Measurements from ENCODE around the gene CKAP5. TPM values are rescaled to one million over a fixed set of nuclear protein-coding genes. Genes with fewer than 3 reads are reported as not detected.

CKAP5 gene
- total and polyA plus RNA-seq, 4 donors, result 96.2 to 187 (median 128) TPM

DNA sequence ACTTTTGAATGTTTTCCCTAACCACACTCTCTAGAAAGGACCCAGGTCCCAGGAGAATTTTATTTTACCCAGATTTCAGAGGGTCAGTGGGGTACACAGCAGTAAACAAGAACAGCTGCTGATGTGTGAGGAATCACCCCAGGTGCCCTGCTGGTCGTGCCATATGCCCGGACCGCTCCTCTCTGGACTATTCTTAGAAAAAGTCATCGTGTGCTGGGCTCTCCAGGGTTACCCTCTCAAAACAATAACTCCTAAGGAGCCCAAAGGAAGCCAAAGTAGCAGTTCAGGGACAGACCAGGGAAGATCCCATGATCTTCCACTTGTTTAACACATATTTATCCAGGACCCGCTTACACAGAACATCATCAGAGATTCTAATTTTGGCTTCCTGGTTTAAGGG lies 42.6 kb upstream of the CKAP5 start:
- no peak for DNase-seq (ENCODE audit: low read depth in 4 of 6, low spot score in 6 of 6)
- no peaks in the 10 kb centered on the region for H3K27me3 ChIP-seq (ENCODE audit: control insufficient read depth, insufficient read depth, low read length)
- no peak overlapping the region for H3K27ac ChIP-seq (ENCODE audit: low read depth, low read length)
- 98% methylated on average over 5 of the region's 5 CpGs for WGBS (ENCODE audit: insufficient coverage)
- H3K36me3 ChIP-seq (ENCODE audit: control insufficient read depth, insufficient read depth, low read length), result peaks cover 61% of the 10 kb centered on the region
- H3K9me3 ChIP-seq (ENCODE audit: control insufficient read depth, insufficient read depth, low read length), result no peaks in the 10 kb centered on the region
- H3K4me1 ChIP-seq (ENCODE audit: control insufficient read depth, insufficient read depth, low read length), result peaks cover 5% of the 10 kb centered on the region
- no peak overlapping the region for H3K4me3 ChIP-seq (ENCODE audit: low read depth, low read length)

DNA sequence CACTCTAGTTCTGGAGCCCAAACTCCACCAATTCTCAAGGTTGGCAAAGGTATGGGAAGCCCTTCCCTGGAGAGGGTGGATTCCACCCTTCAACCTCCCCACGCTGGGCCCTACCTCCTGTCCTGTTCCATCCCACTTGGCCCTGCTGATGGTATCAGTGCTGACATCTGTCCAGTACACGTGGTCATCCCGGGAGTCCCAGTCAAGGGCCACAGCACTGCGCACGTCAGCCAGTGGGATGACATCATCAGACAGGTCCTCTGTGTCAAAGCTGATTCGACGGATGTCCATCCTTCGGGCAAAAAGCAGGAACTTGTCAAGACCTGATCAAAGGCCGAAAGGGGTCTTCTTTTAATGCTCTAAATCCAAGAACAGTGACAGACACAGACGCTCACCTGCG lies 40.1 kb upstream of the CKAP5 start:
- Histone ChIP-seq H3K4me1 (ENCODE audit: control insufficient read depth, insufficient read depth, low read length) (peaks cover 5% of the 10 kb centered on the region), H3K36me3 (ENCODE audit: control insufficient read depth, insufficient read depth, low read length) (peaks cover 62% of the 10 kb centered on the region), H3K27me3 (ENCODE audit: control insufficient read depth, insufficient read depth, low read length) (no peaks in the 10 kb centered on the region), H3K4me3 (ENCODE audit: low read depth, low read length) (no peak overlapping the region), H3K27ac (ENCODE audit: low read depth, low read length) (no peak overlapping the region), H3K9me3 (ENCODE audit: control insufficient read depth, insufficient read depth, low read length) (no peaks in the 10 kb centered on the region)
- WGBS (ENCODE audit: insufficient coverage), result 95% methylated on average over 11 of the region's 11 CpGs
- DNase-seq (ENCODE audit: low read depth in 4 of 6, low spot score in 6 of 6), result no peak

DNA sequence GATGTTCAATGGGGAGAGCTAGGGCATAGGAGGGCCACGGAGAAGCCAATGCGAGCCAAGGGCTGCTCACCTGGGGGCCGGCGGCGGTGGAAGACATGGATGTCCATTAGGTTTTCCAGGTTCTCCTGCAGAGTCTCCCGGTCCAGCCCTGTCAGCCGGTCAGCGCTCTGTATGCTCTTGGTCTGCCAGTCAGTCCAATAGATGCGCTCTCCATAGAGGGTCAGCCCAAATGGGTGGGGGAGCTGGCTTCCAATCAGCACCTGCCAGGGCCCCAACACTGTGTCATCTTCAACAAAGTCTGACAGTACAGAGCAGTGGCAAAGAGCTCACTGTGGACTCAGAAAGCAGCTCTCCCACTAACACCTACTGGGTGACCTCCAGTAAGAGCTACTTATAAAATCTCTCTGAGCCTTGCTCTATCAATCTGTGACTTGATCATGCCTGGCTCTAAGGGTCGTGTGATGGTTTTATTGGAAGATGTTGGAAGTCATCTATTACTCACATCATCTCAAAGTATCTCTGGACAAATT lies 33.0 kb upstream of the CKAP5 start:
- Histone ChIP-seq H3K4me3 (ENCODE audit: low read depth, low read length) (no peak overlapping the region), H3K36me3 (ENCODE audit: control insufficient read depth, insufficient read depth, low read length) (peaks cover 69% of the 10 kb centered on the region), H3K27ac (ENCODE audit: low read depth, low read length) (no peak overlapping the region), H3K27me3 (ENCODE audit: control insufficient read depth, insufficient read depth, low read length) (no peaks in the 10 kb centered on the region), H3K4me1 (ENCODE audit: control insufficient read depth, insufficient read depth, low read length) (no peaks in the 10 kb centered on the region), H3K9me3 (ENCODE audit: control insufficient read depth, insufficient read depth, low read length) (no peaks in the 10 kb centered on the region)
- no peak for DNase-seq (ENCODE audit: low read depth in 4 of 6, low spot score in 6 of 6)
- 93% methylated on average over 9 of the region's 10 CpGs for WGBS (ENCODE audit: insufficient coverage)

DNA sequence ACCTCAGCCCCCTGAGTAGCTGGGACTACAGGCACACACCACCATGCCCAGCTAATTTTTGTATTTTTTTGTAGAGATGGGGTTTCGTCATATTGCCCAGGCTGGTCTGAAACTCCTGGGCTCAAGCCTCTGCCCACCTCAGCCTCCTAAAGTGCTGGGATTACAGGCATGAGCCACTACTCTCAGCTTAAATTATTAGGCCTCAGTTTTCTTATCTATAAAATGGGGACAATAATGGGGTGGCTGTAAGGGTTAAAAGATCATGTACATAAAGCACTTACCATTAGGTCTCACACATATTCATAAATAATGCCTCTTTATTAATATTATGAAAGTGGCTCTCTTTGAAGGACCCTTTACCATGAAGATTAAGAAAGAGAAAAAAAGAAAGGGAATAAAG lies 31.5 kb upstream of the CKAP5 start:
- peaks cover 69% of the 10 kb centered on the region for H3K36me3 ChIP-seq (ENCODE audit: control insufficient read depth, insufficient read depth, low read length)
- H3K4me3 ChIP-seq (ENCODE audit: low read depth, low read length), result no peak overlapping the region
- no peaks in the 10 kb centered on the region for H3K27me3 ChIP-seq (ENCODE audit: control insufficient read depth, insufficient read depth, low read length)
- no peaks in the 10 kb centered on the region for H3K4me1 ChIP-seq (ENCODE audit: control insufficient read depth, insufficient read depth, low read length)
- H3K27ac ChIP-seq (ENCODE audit: low read depth, low read length), result no peak overlapping the region
- WGBS (ENCODE audit: insufficient coverage), result no CpG with 5 or more reads among the region's 1 CpG
- no peaks in the 10 kb centered on the region for H3K9me3 ChIP-seq (ENCODE audit: control insufficient read depth, insufficient read depth, low read length)
- DNase-seq (ENCODE audit: low read depth in 4 of 6, low spot score in 6 of 6), result no peak

DNA sequence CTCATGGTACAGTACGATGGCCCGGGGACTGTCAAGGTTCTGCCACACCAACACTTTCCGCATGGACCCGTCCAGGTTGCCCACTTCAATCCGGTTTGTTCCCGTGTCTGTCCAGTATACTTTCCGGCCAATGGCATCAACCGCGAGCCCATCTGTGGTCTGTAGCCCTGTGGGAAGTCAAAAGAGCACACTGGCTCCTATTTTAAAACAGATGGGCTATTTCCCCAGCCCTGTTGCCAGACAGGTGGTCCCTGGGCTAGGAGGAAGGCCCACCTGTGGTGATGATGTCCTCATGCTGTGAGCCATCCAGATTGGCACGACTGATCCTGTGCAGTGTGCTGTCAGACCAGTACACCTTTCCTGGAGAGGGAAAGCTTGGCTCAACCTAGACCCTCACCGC lies 30.4 kb upstream of the CKAP5 start:
- Histone ChIP-seq H3K36me3 (ENCODE audit: control insufficient read depth, insufficient read depth, low read length) (peaks cover 71% of the 10 kb centered on the region), H3K27ac (ENCODE audit: low read depth, low read length) (no peak overlapping the region)
- WGBS (ENCODE audit: insufficient coverage), result 94% methylated on average over 10 of the region's 11 CpGs

DNA sequence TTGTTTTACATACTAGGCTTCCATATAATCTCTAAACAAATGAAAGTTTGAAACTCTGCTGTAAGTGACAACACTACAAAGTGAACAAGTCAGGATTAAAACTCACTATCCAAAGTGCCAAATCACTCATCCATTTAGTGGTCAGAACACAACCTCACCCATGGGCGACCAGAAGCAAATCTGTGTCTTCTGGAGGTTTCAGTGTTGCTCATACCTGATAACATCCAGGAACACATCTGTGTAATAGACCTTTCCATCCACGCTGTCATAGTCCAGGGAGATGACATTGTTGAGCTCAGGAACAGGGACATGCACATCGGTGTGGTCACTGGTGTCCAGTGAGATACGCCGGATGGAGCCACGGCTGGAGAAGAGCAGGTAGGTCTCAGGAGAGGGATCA lies 28.5 kb upstream of the CKAP5 start:
- Histone ChIP-seq H3K27me3 (ENCODE audit: control insufficient read depth, insufficient read depth, low read length) (no peaks in the 10 kb centered on the region), H3K9me3 (ENCODE audit: control insufficient read depth, insufficient read depth, low read length) (no peaks in the 10 kb centered on the region), H3K36me3 (ENCODE audit: control insufficient read depth, insufficient read depth, low read length) (peaks cover 68% of the 10 kb centered on the region), H3K4me1 (ENCODE audit: control insufficient read depth, insufficient read depth, low read length) (no peaks in the 10 kb centered on the region), H3K4me3 (ENCODE audit: low read depth, low read length) (no peak overlapping the region), H3K27ac (ENCODE audit: low read depth, low read length) (no peak overlapping the region)
- 100% methylated on average over 6 of the region's 6 CpGs for WGBS (ENCODE audit: insufficient coverage)
- no peak for DNase-seq (ENCODE audit: low read depth in 4 of 6, low spot score in 6 of 6)

More for the DNA sequence above, 30.4 kb upstream of the CKAP5 start:
- Histone ChIP-seq H3K4me1 (ENCODE audit: control insufficient read depth, insufficient read depth, low read length) (no peaks in the 10 kb centered on the region), H3K9me3 (ENCODE audit: control insufficient read depth, insufficient read depth, low read length) (no peaks in the 10 kb centered on the region), H3K4me3 (ENCODE audit: low read depth, low read length) (no peak overlapping the region), H3K27me3 (ENCODE audit: control insufficient read depth, insufficient read depth, low read length) (no peaks in the 10 kb centered on the region)
- no peak for DNase-seq (ENCODE audit: low read depth in 4 of 6, low spot score in 6 of 6)

DNA sequence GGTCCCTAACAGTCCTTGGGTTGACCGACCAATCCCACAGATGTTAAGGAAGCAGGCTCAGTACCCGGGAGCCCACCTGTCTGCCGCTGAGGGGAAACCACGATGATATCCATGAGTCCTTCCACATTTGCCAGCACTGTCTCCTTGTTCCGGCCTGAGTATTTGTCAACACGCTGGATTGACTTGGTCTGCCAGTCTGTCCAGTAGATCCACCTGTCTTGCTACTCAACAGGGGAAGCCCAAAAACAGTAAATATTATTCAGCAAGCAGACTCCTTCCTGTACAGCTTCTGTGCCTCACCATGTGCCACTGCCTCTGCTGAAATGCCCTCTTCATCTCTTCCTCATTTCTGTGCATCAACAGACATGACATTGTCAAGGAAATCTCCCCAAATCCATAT lies 22.8 kb upstream of the CKAP5 start:
- H3K36me3 ChIP-seq (ENCODE audit: control insufficient read depth, insufficient read depth, low read length), result peaks cover 55% of the 10 kb centered on the region
- no peak overlapping the region for H3K27ac ChIP-seq (ENCODE audit: low read depth, low read length)
- no peaks in the 10 kb centered on the region for H3K27me3 ChIP-seq (ENCODE audit: control insufficient read depth, insufficient read depth, low read length)
- H3K4me3 ChIP-seq (ENCODE audit: low read depth, low read length), result no peak overlapping the region
- WGBS (ENCODE audit: insufficient coverage), result 96% methylated on average over 6 of the region's 6 CpGs
- DNase-seq (ENCODE audit: low read depth in 4 of 6, low spot score in 6 of 6), result no peak
- no peaks in the 10 kb centered on the region for H3K4me1 ChIP-seq (ENCODE audit: control insufficient read depth, insufficient read depth, low read length)
- no peaks in the 10 kb centered on the region for H3K9me3 ChIP-seq (ENCODE audit: control insufficient read depth, insufficient read depth, low read length)

DNA sequence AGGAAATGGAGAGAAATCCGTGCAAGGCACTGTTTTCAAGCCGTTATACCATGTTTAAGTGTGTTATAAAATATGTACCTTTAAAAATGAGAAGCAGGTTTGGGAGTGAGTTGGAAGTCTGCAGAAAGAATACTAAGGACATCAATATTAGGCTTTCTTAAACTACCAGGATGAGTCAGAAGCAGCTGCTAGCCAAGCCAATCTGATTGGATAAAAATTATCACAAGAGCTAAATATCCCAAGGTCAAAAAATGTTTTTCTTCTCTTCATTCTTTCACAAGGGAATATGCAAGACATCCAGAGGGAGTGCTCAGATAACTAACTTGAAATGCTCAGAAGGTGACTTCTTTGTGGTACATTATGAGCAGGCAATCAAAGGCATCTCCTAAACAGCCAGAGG lies 19.3 kb upstream of the CKAP5 start:
- H3K27me3 ChIP-seq (ENCODE audit: control insufficient read depth, insufficient read depth, low read length), result no peaks in the 10 kb centered on the region
- no peak overlapping the region for H3K4me3 ChIP-seq (ENCODE audit: low read depth, low read length)
- no peak for DNase-seq (ENCODE audit: low read depth in 4 of 6, low spot score in 6 of 6)
- H3K4me1 ChIP-seq (ENCODE audit: control insufficient read depth, insufficient read depth, low read length), result no peaks in the 10 kb centered on the region
- 86% methylated on average over 1 of the region's 2 CpGs for WGBS (ENCODE audit: insufficient coverage)
- H3K9me3 ChIP-seq (ENCODE audit: control insufficient read depth, insufficient read depth, low read length), result no peaks in the 10 kb centered on the region
- no peak overlapping the region for H3K27ac ChIP-seq (ENCODE audit: low read depth, low read length)
- H3K36me3 ChIP-seq (ENCODE audit: control insufficient read depth, insufficient read depth, low read length), result peaks cover 43% of the 10 kb centered on the region

DNA sequence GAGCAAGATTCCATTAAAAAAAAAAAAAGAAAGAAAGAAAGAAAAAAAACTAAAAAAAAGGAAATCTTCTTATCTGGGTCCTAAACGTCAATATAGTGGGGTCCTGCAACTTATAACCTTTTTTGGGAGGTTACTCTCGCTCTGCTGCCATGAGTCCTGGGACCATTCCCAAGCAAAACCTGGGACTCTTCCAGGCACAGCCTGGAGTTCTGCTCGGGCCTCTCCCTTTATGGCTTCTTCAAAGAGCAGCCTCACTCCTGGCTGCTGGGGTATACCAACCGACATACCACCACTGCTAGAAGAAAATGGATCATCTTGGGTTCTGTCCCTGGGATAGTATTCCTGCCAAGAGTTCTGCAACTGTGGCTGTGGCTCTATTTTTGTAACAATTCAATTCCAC lies 14.1 kb upstream of the CKAP5 start:
- 78% methylated on average over 4 of the region's 4 CpGs for WGBS (ENCODE audit: insufficient coverage)
- no peak overlapping the region for H3K27ac ChIP-seq (ENCODE audit: low read depth, low read length)
- no peaks in the 10 kb centered on the region for H3K27me3 ChIP-seq (ENCODE audit: control insufficient read depth, insufficient read depth, low read length)
- H3K4me3 ChIP-seq (ENCODE audit: low read depth, low read length), result no peak overlapping the region
- no peaks in the 10 kb centered on the region for H3K4me1 ChIP-seq (ENCODE audit: control insufficient read depth, insufficient read depth, low read length)
- peaks cover 28% of the 10 kb centered on the region for H3K36me3 ChIP-seq (ENCODE audit: control insufficient read depth, insufficient read depth, low read length)
- no peaks in the 10 kb centered on the region for H3K9me3 ChIP-seq (ENCODE audit: control insufficient read depth, insufficient read depth, low read length)
- DNase-seq (ENCODE audit: low read depth in 4 of 6, low spot score in 6 of 6), result peak in 1 of 6 donors; percentile 11

DNA sequence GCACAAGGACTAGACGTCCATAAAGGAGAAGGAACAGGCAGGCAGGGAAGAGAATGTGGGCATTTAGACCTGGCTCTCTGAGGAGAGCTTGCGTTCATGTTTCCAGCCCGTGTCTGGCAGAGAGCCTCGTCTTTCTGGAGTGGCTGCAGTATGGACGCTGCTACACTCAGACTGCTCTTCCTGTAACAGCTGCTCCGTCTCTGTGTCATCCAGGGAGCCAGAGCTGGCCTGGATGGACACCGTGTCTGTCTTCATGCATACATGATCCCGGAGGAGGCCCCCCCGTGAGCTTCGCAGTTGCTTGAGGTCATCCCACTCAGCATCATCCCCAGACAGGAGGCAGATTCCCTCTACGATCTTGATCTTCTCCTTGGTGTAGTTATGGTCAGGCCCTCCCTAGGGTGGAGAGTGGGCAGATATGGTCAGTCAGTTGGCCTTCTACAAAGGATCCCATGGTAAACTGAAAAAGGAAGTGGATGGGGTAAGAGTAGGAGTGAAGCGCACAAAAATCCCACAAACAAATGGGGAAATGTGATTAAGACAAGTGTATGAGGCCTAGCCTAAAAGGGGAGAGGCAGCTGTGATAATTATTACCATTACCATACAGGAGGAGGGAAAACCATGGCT lies 13.0 kb upstream of the CKAP5 start:
- DNase-seq (ENCODE audit: low read depth in 4 of 6, low spot score in 6 of 6), result no peak
- no peak overlapping the region for H3K27ac ChIP-seq (ENCODE audit: low read depth, low read length)
- WGBS (ENCODE audit: insufficient coverage), result 94% methylated on average over 10 of the region's 12 CpGs
- H3K4me1 ChIP-seq (ENCODE audit: control insufficient read depth, insufficient read depth, low read length), result no peaks in the 10 kb centered on the region
- H3K27me3 ChIP-seq (ENCODE audit: control insufficient read depth, insufficient read depth, low read length), result no peaks in the 10 kb centered on the region
- H3K4me3 ChIP-seq (ENCODE audit: low read depth, low read length), result no peak overlapping the region
- no peaks in the 10 kb centered on the region for H3K9me3 ChIP-seq (ENCODE audit: control insufficient read depth, insufficient read depth, low read length)
- peaks cover 28% of the 10 kb centered on the region for H3K36me3 ChIP-seq (ENCODE audit: control insufficient read depth, insufficient read depth, low read length)

Data from spinal cord (tissue), 10 donors.